Tongue (tissue), 2 donors: ENCODE data around the gene TMEM87B. TPM values are rescaled to one million over a fixed set of nuclear protein-coding genes. Genes with fewer than 3 reads are reported as not detected.
"Not testable (repeated sequence)": the region's sequence is repeated elsewhere in the genome, so short reads cannot be mapped to it uniquely, and the experiment has no call there.

ENCODE experiments used
- DNase-seq: peaks from one replicate; pipeline ENCODE4 v3.0.0-alpha.2; 2015
- total RNA-seq: library from RNA; depleted of rRNA; stranded (reverse); fragments of >200 nt; gene quantifications from one replicate; pipeline ENCODE4 v1.2.3, GENCODE V29; 2014

Gene TMEM87B
- total RNA-seq, 1 donor from 2014 or later = 26.4 TPM

GRCh38 chr2:112073875-112074274 is 18.8 kb downstream of the TMEM87B start:
- DNase-seq = no peak

GRCh38 chr2:112074506-112074905 is 19.4 kb downstream of the TMEM87B start:
- no peak for DNase-seq

DNA sequence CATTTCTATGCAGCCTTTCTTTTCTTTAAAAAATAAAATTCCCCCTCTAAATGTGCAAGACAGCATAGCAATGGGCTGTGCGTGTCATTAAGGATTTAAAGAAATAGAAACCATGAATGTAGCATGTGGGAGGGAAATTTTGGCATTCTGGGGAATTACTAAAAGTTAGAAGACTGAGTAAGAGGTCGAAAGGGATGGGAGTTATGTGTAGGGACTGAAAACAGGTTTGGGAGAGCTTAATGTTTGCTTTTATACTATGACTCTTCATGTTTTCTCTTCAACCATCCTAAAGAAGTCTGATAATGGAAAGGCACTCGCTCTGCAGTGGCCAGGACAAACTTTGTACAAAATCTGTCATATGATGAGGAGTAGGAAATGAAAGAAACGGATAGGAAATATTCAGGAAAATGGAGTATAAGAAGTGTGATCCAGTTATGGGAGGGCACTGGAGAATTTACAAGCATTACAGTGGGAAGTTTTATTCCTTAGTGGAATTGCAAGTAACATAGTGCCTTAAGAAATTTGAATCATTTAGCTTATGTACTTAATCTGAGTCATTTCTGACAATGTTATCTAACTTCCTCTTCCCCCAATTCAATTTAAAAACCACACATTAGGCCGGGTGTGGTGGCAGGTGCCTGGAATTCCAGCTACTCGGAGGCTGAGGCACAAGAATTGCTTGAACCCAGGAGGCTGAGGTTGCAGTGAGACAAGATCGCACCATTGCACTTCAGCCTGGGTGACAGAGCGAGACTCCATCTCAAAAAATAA is 20.6 kb downstream of the TMEM87B start:
- DNase-seq = no peak

GRCh38 chr2:112077814-112078213 is 22.7 kb downstream of the TMEM87B start:
- DNase-seq = no peak

- DNase-seq = no peak
Measured at GRCh38 chr2:112081262-112081661, 26.2 kb downstream of the TMEM87B start.

DNA sequence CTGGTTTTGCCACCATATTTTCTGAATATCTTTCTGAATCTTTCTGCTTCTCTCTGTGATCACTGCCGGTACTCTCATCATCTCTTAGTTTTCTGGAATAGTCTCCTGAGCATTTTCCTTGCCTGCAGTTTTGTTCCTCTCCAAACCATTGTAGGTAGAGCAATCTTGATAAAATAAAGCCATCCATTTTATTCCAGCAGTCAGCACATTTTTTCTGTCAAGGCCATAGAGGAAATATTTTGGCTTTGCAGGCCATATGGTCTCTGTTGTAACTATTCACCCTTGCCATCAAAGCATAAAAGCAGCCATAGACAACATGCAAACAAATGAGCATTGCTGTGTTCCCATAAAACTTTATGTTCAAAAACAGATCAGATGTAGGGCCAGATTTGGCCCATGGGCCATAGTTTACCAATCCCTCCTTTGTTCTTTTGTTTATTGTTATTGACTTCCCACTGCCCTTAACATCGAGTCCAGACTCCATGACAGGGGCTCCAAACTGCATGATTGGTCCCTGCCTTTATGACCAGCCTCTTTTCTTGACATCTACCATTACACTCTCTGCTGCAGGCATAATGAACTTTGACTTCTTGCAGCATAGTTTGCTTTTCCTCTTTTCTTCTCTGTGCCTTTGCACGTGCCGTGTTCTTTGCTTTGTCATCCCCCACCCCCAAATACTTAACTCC is 29.8 kb downstream of the TMEM87B start:
- DNase-seq = no peak

DNA sequence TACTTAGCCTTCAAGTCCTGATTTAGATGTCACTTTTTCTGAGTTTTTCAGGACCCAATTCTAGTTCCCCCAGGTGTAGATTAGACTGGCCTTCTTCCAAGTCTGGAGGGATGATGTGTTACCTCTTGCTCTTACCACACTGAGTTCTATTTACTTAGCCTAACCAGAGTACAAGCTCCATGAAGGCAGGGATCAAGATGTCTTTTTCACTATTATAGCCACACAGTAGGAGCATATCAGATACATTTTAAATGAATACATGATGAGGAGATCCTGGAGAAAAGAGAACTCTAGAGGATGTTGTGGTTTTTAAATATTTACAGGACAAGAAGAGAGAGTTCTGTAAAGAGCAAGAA is 30.3 kb downstream of the TMEM87B start:
- DNase-seq = no peak

- DNase-seq = no peak
Measured at GRCh38 chr2:112085916-112086669, 31.0 kb downstream of the TMEM87B start.

DNA sequence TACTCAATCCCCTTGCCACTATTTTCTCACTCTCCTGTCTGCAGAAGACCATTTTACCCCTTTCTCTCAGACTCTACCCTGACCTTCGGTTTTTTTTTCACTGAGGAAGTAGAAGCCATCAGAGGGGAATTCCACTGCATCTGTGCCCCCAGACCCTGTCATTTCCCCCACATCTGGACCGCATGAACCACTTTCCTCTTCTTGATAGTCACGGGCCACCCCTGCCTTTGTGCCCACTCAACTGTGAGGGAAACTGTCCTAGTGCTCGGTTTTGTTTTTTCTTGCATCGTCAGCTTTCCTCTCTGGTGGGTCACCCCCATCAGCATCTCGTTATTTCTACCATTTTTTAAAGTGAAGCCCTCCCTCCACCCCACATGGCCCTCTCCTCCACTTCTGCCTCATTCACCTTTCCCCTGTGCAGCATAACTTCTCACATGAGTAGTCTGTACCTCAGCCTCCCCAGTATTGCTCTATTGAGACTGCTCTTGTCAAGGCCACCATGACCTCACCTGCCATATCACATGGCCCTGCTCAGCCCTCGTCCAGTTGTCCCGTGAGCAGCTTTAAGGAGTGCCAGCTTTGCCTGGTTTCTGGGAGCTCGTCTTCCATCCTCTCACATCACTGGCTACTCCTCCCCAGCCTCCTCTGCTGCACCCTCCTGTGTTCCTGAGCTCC is 32.4 kb downstream of the TMEM87B start:
- DNase-seq = no peak

- no peak for DNase-seq
Measured at GRCh38 chr2:112089375-112089774, 34.3 kb downstream of the TMEM87B start.

- no peak for DNase-seq
Measured at GRCh38 chr2:112092286-112093041, 37.4 kb downstream of the TMEM87B start.

DNA sequence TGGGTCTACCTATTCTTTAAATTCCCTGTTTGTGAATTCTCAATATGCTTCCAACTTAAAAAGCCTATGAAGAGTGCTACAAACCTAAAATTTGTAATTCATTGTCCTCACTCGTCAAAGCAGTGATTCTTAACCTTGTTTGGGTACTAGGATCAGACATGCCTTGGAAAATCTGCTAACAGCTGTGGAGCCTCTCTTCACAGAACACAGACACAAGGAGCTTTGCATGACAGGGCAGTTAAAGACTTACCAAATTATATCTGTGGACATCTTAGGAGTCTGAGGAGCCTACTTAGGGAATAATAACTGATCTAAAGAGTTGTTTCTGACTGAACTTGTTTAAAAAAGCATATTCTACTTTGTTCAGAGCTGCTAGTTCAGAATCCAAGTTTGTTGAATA is 38.1 kb downstream of the TMEM87B start:
- peak; percentile 9 for DNase-seq

- no peak for DNase-seq
Measured at GRCh38 chr2:112095681-112096080, 40.6 kb downstream of the TMEM87B start.

DNA sequence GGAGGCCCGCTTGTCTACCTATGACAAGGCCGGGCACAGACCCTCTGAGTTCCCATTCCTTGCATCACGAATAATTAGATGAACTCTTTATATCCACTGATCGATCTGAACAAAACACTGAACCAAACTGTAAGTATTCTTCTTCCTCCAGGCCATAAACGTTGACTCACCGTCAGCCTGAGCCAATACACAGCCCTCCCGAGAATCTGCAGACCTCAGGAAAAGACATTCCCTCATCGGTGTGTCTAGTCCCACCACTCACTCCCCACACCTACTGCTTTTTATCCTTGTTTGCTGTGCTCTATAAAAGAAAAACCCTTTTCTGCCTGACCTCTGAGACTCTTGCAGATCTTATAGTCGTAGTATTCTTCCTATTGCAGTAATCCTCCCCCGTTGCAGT is 41.0 kb downstream of the TMEM87B start:
- no peak for DNase-seq

- no peak for DNase-seq
Measured at GRCh38 chr2:112108178-112108832, 53.2 kb downstream of the TMEM87B start.

GRCh38 chr2:112109278-112109677 is 54.2 kb downstream of the TMEM87B start:
- DNase-seq = no peak

- DNase-seq = no peak
Measured at GRCh38 chr2:112110966-112111365, 55.9 kb downstream of the TMEM87B start.

- not testable (repeated sequence) for DNase-seq
Measured at GRCh38 chr2:112113354-112113753, 58.3 kb downstream of the TMEM87B start.

- DNase-seq = no peak
Measured at GRCh38 chr2:112118148-112118547, 63.1 kb downstream of the TMEM87B start.

GRCh38 chr2:112121682-112122254 is 66.7 kb downstream of the TMEM87B start:
- peak; percentile 79 for DNase-seq

- DNase-seq = no peak
Measured at GRCh38 chr2:112129060-112129459, 74.0 kb downstream of the TMEM87B start.
